GM20431 (cell line): ENCODE data around the gene MEIOB.
"Not testable (repeated sequence)": the region's sequence is repeated elsewhere in the genome, so short reads cannot be mapped to it uniquely, and the experiment has no call there.

Source experiments
- in situ Hi-C: fragments of 300-500 bp; cut with MseI, MboI; formaldehyde crosslinking; loops from one replicate; pipeline ENCODE4 v1.15.0; 2020; ENCODE audit warnings: low sequenced_read_pairs; ENCODE audit not compliant: unreplicated experiment

MEIOB gene

DNA sequence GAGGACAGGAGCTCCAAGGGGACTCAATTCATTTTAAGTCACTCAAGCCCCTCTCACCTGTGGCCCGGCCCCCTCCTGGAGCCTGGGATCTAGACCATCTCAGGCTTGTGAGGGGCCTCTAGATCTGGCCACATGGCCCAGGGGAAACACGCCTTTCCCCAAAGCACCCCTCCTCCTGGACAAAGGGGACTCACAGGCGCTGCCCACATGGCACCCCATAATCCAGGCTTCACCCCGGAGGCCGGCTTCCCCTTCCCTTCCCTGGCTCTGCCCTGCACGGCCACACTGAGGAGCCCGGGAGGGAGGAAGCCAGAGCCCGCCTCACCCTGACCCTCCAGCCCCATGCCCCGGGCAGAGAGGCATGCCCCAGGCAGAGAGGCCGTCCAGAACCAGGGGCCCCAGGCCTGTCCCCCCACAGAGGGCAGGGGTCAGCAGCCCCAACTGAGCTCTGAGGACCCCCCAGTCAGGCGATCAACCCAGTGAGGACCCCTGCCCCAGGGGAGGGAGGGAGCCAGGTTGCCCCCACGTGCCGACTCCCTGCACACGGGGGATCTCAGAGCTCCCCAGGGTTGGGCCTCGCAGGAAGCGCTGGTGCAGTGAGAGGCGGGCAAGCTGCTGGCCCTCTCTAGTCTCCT lies 35.4 kb upstream of the MEIOB start:
- in situ Hi-C loops: no loop called here

DNA sequence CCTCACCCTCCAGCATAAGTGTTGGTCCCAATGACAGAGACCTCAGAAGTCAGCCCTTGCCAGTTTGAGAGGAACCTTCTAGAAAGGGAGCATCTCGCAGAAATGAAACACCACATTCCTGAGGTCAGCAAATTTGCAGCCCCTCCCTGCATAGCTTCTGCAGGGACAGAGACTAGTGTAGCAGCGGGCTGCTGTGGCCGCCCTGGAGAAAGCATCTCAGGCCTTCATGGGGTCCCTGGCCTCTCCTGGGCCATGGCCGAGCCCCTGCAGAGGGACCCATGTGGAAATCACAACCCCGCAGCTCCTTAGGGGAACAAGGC lies 34.8 kb upstream of the MEIOB start:
- in situ Hi-C loops: no loop called here

GRCh38 chr16:1906055-1906845 lies 34.3 kb upstream of the MEIOB start:
- in situ Hi-C loops: no loop called here

- in situ Hi-C loops: no loop called here
Observed at GRCh38 chr16:1903845-1904840, 32.2 kb upstream of the MEIOB start.

- in situ Hi-C loops: no loop called here
Observed at GRCh38 chr16:1903220-1903574, 31.2 kb upstream of the MEIOB start.

DNA sequence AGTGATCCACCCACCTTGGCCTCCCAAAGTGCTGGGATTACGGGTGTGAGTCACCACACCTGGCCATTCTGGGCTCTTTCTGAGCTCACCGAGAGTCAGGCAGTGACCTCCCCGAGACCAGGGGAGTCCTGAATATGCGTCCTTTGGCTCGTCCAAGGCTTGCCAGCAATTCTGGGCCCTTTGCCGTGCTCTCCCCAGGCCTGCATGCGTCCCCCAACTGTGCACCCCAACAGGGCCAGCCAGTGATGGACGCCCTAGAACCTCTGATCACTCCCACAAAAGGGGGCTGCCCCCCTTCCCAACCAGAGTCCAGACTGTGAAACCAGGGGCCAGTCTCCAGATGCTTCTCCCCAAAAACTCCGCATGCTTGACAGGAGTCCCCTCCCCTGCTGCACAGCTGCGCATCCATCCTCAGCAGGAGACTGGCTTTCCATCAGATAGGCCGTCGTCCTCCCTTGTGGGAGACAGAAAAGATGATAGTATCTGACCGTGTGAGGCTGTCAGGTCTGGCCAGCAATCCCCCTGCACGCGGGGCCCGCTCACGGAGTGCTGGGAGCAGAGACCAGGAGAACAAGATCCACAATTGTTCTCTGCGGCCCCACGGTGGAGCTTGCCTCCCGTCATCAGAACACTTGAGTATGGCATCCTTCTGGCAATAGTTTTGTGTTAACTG lies 30.7 kb upstream of the MEIOB start:
- in situ Hi-C loops: no loop called here

- in situ Hi-C loops: no loop called here
Observed at GRCh38 chr16:1900452-1900774, 28.4 kb upstream of the MEIOB start.

GRCh38 chr16:1899641-1900451 lies 27.9 kb upstream of the MEIOB start:
- in situ Hi-C loops: no loop called here

DNA sequence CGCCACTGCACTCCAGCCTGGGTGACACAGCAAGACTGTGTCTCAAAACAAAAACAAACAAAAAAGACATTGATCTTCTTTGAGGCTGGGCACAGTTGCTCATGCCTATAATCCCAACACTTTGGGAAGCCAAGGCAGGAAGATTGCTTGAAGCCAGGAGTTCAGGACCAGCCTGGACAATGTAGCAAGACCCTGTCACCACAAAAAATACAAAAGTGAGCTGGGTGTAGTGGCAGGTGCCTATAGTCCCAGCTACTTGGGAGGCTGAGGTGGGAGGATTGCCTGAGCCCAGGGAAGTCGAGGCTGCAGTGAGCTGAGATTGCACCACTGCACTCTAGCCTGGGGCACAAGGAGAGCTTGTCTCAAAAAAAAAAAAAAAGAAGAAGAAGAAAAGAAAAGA lies 25.7 kb upstream of the MEIOB start:
- in situ Hi-C loops: not testable (repeated sequence)

DNA sequence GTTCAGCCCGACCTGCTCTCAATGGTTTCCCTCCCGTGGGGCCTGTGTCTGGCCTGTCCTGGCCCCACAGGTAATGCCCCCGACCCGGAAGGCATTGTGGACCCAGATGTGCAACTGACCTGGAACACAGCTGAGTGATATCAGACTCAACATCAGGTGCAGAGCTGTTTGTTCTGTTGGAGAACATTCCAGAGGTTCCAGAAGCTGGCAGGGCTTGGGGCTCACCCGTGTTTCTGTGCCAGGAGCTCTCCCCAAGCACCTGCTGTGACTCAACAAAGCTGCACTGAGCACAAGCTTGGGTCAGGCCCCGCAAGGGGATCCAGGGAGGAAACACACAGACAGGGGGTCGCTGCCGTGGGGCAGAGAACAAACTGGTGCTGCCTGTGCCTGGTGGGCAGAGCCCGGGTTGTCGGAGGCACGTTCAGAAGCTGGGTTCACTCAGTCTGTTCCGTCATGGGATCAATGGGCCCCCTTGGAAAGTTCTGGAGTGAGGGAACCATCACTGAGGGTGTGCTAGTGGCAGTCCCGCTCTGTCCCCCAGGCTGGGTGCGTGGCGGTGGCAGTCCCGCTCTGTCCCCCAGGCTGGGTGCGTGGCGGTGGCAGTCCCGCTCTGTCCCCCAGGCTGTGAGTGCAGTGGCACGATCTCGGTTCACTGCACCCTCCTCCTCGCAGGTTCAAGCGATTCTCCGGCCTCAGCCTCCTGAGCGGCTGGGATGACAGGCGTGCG lies 24.1 kb upstream of the MEIOB start:
- in situ Hi-C loops: no loop called here

DNA sequence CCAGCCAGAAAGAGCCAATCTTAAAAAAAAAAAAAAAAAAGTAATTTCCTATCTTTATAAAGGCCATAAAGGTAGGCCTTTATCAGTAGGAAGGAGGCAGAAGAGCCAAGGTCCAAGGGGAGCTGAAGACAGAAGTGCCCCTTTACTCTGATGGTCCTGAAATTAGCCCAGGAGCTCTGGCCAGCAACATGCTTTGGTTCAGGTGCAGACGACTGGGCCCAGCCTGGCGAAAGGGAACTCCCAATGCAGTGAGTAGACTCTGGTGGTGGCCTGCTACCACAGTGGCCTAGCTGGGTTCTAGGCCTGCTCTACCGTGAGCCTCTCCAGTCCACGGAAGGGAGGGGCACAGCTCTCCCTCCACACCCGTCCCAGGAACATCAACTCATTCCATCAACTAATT lies 23.1 kb upstream of the MEIOB start:
- in situ Hi-C loops: no loop called here

GRCh38 chr16:1890708-1891050 lies 18.7 kb upstream of the MEIOB start:
- in situ Hi-C loops: no loop called here

GRCh38 chr16:1890024-1890707 lies 18.2 kb upstream of the MEIOB start:
- in situ Hi-C loops: no loop called here

- in situ Hi-C loops: no loop called here
Observed at GRCh38 chr16:1887711-1888354, 15.9 kb upstream of the MEIOB start.

DNA sequence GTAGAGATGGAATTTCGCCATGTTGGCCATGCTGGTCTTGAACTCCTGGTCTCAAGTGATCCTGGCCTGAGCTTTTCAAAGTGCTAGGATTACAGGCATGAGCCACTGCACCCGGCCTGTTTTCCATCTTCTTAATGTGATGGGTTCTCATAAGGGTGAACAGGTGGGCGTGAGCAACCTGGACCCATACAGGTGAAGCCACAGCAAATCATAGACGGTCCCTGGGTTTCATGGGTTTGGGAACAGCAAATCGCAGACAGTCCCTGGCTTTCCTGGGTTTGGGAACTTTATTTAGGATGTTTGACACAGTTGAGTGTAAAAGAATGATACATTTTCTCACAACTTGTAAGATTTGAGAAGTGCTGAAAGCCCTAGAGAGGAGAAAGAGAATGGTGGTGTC lies 12.9 kb upstream of the MEIOB start:
- in situ Hi-C loops: no loop called here

DNA sequence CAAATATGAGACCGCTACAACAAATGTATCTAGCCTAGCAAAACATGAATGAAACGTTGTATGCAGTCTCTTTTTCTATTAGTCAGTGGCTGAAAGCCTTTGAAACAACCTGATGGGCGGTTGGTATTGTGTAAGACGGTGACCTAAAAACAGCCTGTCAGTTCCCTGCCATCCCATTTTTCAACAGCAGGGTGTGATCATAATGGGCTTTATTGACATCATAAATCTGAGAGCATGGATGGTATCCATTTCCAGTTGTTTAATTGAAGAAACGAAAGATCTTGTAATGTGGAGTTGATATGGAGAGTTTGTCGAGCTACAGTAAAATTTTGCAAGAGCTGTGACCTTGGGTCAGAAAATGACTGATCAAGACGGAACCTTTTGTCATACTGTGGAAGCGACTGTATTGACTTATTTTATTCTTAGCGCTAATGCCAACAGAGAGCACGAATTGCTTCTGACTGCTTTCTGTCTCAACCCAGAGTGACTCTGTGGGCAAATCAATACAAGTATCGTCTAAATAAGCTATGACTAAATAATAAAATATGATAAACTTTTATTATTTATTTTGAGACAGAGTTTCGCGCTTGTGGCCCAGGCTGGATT lies 12.3 kb upstream of the MEIOB start:
- in situ Hi-C loops: no loop called here

DNA sequence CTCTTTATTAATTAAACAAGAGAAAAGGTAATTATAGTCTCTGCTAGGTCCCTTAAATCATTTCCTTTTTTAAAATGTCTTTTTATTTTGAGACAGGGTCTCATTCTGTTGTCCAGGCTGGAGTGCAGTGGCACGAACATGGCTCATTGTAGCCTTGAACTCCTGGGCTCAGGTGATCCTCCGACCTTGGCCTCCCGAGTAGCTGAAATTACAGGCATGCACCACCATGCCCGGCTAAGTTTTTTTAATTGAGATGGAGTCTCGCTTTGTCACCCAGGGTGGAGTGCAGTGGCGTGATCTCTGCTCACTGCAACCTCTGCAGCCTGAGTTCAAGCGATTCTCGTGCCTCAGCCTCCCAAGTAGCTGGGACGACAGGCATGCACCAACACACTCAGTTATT lies 9.2 kb upstream of the MEIOB start:
- in situ Hi-C loops: not testable (repeated sequence)

DNA sequence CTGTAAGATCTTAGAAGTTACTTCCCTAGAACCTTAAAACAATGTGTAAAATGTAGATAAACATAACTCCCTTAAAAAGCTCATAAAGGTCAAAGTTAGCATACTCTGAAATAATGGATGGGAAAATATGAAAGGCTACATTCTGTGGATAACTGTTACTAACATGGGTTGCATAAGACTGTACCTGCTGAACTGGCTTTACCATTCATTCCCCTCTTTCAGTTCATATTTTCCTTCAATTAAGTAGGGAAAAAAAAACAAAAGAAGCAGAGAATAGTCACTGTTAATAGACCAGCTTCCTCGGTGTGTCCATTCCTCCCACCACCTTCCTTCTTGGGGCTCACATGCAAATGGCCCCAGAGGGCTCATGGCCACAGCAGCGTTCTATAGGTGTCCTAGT lies 7.5 kb upstream of the MEIOB start:
- in situ Hi-C loops: no loop called here
